Measurements from ENCODE around the gene UGCG.

Gene UGCG

GRCh38 chr9:111937301-111937700 is 40.7 kb downstream of the UGCG start:
- Histone ChIP-seq H3K4me3 (ENCODE audit: low read length, poor library complexity, severe bottlenecking) (no peak overlapping the region), H3K79me2 (ENCODE audit: insufficient read depth, low read length) (no peaks in the 10 kb centered on the region), H3K4me2 (ENCODE audit: low read depth, low read length, poor library complexity, severe bottlenecking) (no peak overlapping the region), H3K9ac (ENCODE audit: low read depth, low read length, poor library complexity, severe bottlenecking) (no peak overlapping the region), H3K27me3 (ENCODE audit: insufficient read depth, low read length, poor library complexity, severe bottlenecking) (no peaks in the 10 kb centered on the region), H2AFZ (ENCODE audit: low read length) (no peak overlapping the region), H3K4me1 (ENCODE audit: insufficient read depth, low read length, poor library complexity, severe bottlenecking) (peaks cover 13% of the 10 kb centered on the region), H3K9me2 (replicated peaks; ENCODE audit: low read depth, low read length) (no peaks in the 10 kb centered on the region), H3K9me3 (ENCODE audit: insufficient read depth, low read depth, low read length) (no peaks in the 10 kb centered on the region), H3K36me3 (ENCODE audit: insufficient read depth, low read length) (peaks cover 29% of the 10 kb centered on the region; the same call in 1 of the 2 replicates), H3F3A (ENCODE audit: low read depth) (no peaks in the 10 kb centered on the region), H4K20me1 (ENCODE audit: insufficient read depth, low read length, poor library complexity, severe bottlenecking) (no peaks in the 10 kb centered on the region)
- TF ChIP-seq, protein P1, sequence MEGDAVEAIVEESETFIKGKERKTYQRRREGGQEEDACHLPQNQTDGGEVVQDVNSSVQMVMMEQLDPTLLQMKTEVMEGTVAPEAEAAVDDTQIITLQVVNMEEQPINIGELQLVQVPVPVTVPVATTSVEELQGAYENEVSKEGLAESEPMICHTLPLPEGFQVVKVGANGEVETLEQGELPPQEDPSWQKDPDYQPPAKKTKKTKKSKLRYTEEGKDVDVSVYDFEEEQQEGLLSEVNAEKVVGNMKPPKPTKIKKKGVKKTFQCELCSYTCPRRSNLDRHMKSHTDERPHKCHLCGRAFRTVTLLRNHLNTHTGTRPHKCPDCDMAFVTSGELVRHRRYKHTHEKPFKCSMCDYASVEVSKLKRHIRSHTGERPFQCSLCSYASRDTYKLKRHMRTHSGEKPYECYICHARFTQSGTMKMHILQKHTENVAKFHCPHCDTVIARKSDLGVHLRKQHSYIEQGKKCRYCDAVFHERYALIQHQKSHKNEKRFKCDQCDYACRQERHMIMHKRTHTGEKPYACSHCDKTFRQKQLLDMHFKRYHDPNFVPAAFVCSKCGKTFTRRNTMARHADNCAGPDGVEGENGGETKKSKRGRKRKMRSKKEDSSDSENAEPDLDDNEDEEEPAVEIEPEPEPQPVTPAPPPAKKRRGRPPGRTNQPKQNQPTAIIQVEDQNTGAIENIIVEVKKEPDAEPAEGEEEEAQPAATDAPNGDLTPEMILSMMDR (conservative IDR thresholded peaks at IDR 0.05; ENCODE audit: low read length): no peak
- no peak for TF ChIP-seq EZH2phosphoT487 (IDR thresholded peaks at IDR 0.05; ENCODE audit: borderline replicate concordance)

DNA sequence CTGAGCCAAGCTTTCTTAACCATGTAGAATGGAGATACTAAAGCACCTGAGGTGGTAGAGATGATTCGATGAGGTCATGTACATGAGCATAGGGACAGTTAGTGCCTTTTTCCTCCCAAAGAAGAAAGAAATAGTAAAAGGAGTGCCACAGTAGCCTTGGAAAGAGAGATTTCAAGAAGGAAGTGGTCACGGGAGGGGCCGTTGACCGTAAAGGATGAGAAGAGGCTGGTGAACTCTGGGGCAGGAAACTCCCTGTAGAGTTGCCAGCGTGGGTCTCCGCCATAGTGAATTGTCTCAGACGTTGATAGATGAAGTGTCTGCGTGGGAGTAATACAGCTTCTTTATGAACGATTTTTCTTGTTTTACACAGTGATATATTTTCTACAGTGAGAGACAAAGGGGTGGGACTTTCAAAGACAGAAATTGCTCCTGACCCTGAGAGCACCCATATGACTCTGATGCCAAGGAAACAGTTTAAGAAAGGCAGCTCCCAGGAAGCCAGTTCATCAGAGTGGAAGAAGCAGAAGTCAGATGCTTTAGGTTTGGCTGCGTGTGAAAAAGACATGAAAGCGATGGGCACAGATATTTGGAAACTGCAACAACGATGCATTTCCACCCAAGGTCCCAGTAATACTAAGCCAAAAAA is 41.3 kb downstream of the UGCG start:
- Histone ChIP-seq H3K27me3 (ENCODE audit: insufficient read depth, low read length, poor library complexity, severe bottlenecking) (no peaks in the 10 kb centered on the region), H3F3A (ENCODE audit: low read depth) (no peaks in the 10 kb centered on the region), H3K79me2 (ENCODE audit: insufficient read depth, low read length) (no peaks in the 10 kb centered on the region), H3K36me3 (ENCODE audit: insufficient read depth, low read length) (peaks cover 24% of the 10 kb centered on the region; the same call in 1 of the 2 replicates), H2AFZ (ENCODE audit: low read length) (no peak overlapping the region; the same call in 1 of the 2 replicates), H3K4me1 (ENCODE audit: insufficient read depth, low read length, poor library complexity, severe bottlenecking) (peaks cover 13% of the 10 kb centered on the region), H3K4me2 (ENCODE audit: low read depth, low read length, poor library complexity, severe bottlenecking) (peak overlapping the region; percentile 47), H3K4me3 (ENCODE audit: low read length, poor library complexity, severe bottlenecking) (no peak overlapping the region), H4K20me1 (ENCODE audit: insufficient read depth, low read length, poor library complexity, severe bottlenecking) (no peaks in the 10 kb centered on the region), H3K9me2 (replicated peaks; ENCODE audit: low read depth, low read length) (no peaks in the 10 kb centered on the region), H3K9ac (ENCODE audit: low read depth, low read length, poor library complexity, severe bottlenecking) (no peak overlapping the region), H3K9me3 (ENCODE audit: insufficient read depth, low read depth, low read length) (no peaks in the 10 kb centered on the region)
- TF ChIP-seq EZH2phosphoT487 (IDR thresholded peaks at IDR 0.05; ENCODE audit: borderline replicate concordance): no peak
- TF ChIP-seq, protein P1 (conservative IDR thresholded peaks at IDR 0.05; ENCODE audit: low read length): no peak

GRCh38 chr9:111938427-111938800 is 41.8 kb downstream of the UGCG start:
- no peaks in the 10 kb centered on the region for H4K20me1 ChIP-seq (ENCODE audit: insufficient read depth, low read length, poor library complexity, severe bottlenecking)
- H3F3A ChIP-seq (ENCODE audit: low read depth): no peaks in the 10 kb centered on the region
- H3K27me3 ChIP-seq (ENCODE audit: insufficient read depth, low read length, poor library complexity, severe bottlenecking): no peaks in the 10 kb centered on the region
- peaks cover 21% of the 10 kb centered on the region; the same call in 1 of the 2 replicates for H3K36me3 ChIP-seq (ENCODE audit: insufficient read depth, low read length)
- H3K9me2 ChIP-seq (replicated peaks; ENCODE audit: low read depth, low read length): no peaks in the 10 kb centered on the region
- no peaks in the 10 kb centered on the region for H3K9me3 ChIP-seq (ENCODE audit: insufficient read depth, low read depth, low read length)
- peak overlapping the region; percentile 47 for H3K4me2 ChIP-seq (ENCODE audit: low read depth, low read length, poor library complexity, severe bottlenecking)
- no peak for TF ChIP-seq EZH2phosphoT487 (IDR thresholded peaks at IDR 0.05; ENCODE audit: borderline replicate concordance)
- no peak overlapping the region for H3K4me3 ChIP-seq (ENCODE audit: low read length, poor library complexity, severe bottlenecking)
- H3K4me1 ChIP-seq (ENCODE audit: insufficient read depth, low read length, poor library complexity, severe bottlenecking): peaks cover 13% of the 10 kb centered on the region
- H2AFZ ChIP-seq (ENCODE audit: low read length): no peak overlapping the region
- H3K79me2 ChIP-seq (ENCODE audit: insufficient read depth, low read length): no peaks in the 10 kb centered on the region
- no peak overlapping the region for H3K9ac ChIP-seq (ENCODE audit: low read depth, low read length, poor library complexity, severe bottlenecking)

GRCh38 chr9:111939322-111939721 is 42.7 kb downstream of the UGCG start:
- H3K4me3 ChIP-seq (ENCODE audit: low read length, poor library complexity, severe bottlenecking): no peak overlapping the region
- TF ChIP-seq, protein P1 (conservative IDR thresholded peaks at IDR 0.05; ENCODE audit: low read length): no peak
- no peak for TF ChIP-seq EZH2phosphoT487 (IDR thresholded peaks at IDR 0.05; ENCODE audit: borderline replicate concordance)
- H3K9me2 ChIP-seq (replicated peaks; ENCODE audit: low read depth, low read length): no peaks in the 10 kb centered on the region
- no peak overlapping the region for H3K4me2 ChIP-seq (ENCODE audit: low read depth, low read length, poor library complexity, severe bottlenecking)
- peaks cover 13% of the 10 kb centered on the region for H3K4me1 ChIP-seq (ENCODE audit: insufficient read depth, low read length, poor library complexity, severe bottlenecking)
- H2AFZ ChIP-seq (ENCODE audit: low read length): no peak overlapping the region
- H3K9ac ChIP-seq (ENCODE audit: low read depth, low read length, poor library complexity, severe bottlenecking): no peak overlapping the region
- H4K20me1 ChIP-seq (ENCODE audit: insufficient read depth, low read length, poor library complexity, severe bottlenecking): no peaks in the 10 kb centered on the region
- no peaks in the 10 kb centered on the region for H3K27me3 ChIP-seq (ENCODE audit: insufficient read depth, low read length, poor library complexity, severe bottlenecking)
- H3K9me3 ChIP-seq (ENCODE audit: insufficient read depth, low read depth, low read length): no peaks in the 10 kb centered on the region
- peaks cover 12% of the 10 kb centered on the region; the same call in 1 of the 2 replicates for H3K36me3 ChIP-seq (ENCODE audit: insufficient read depth, low read length)
- no peaks in the 10 kb centered on the region for H3K79me2 ChIP-seq (ENCODE audit: insufficient read depth, low read length)
- H3F3A ChIP-seq (ENCODE audit: low read depth): no peaks in the 10 kb centered on the region
